GM18867 (cell line): ENCODE results near the gene GPR35.

Experiments used
- ATAC-seq: cut with Tn5 transposase; IDR thresholded peaks from one replicate; pipeline ENCODE4 v1.9.1; 2021; ENCODE audit warnings: mild to moderate bottlenecking, moderate library complexity; ENCODE audit not compliant: unreplicated experiment

Gene GPR35

DNA sequence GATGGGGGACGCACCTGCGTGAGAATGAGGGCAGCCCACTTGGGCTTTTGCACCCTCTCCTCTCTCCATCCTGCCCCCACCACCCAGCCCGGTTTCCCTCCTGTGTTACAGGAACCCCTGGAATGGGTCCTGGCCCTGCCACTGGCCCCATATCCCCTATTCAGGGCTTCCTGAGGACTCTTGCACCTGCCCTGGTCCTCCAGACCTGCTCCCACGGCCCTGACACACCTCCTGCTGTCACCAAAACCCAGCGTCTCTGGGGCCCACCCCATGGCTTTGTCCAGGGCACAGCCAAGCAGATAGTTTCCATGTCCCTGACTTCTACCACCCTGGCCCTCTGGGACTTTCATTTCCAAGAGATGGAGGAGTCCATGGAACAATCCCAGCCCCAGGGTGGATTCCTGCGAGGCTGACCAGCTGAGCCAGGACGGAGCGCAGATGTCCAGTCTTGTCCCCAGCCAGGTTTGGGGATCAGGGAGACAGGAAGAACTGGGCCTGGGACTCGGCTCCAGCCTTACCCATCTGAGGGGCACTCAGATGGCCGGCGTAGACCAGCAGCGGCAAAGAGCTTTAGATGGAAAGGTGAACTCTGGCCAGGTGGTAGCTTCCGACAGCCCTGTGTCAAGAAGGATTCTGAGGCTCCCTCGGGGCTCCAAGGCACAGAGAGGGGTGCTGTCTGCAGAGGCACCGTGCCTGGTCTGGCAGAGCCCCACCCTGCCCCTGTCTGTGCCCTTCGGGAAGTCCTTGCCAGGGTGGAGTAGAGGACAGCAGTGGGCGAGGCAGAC lies 12.0 kb downstream of the GPR35 start:
- no peak for ATAC-seq

DNA sequence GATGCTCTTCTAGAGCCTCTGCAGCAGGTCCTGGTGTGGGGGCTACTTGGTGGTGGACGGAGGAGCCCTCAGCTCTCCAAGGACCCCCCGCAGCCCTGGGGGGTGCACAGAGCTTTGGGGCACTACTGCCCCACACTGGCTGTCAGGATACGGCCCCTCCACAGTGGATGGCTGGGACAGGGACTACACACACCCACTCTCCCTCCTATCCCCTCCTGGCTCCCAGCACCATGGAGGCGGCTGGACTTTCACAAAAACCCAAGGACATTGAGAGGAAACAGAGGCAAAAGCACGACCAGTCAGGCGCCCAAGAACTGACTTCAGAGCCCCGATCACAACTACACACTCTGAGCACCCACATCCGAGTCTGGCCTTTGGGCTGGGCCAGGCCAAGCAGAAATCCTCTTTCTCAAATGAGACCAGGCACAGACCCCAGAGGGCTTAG lies 12.6 kb downstream of the GPR35 start:
- no peak for ATAC-seq

DNA sequence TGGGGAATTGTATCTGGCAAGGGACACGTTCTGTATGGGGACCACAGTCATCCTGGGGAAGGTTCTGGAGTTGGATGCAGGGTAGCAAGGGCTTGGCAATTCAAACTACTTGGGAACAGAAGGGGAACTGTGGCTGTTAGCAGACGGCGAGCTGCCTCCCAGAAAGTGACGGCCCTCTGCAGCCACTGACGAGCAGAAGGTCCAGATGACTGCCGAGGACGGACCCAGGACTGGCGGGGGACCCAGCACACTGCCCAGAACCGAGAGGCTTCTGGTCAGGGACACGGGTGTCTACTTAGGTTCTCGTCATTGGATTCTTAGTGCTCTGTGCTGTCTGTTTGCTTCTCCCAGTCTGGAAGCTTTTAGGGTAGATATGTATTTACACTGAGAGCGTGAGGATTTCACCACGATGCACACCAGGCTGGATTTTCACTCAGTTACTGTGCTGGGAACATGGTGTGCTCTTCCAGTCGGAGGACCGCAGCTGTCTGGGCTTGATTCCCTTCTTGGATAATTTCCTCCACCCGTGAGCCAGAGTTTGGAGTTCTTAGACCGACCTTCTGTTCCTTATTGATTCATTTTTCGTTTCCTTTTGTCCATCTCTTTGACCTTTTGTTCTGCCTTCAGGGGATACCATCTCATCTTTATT lies 13.4 kb downstream of the GPR35 start:
- ATAC-seq: no peak

DNA sequence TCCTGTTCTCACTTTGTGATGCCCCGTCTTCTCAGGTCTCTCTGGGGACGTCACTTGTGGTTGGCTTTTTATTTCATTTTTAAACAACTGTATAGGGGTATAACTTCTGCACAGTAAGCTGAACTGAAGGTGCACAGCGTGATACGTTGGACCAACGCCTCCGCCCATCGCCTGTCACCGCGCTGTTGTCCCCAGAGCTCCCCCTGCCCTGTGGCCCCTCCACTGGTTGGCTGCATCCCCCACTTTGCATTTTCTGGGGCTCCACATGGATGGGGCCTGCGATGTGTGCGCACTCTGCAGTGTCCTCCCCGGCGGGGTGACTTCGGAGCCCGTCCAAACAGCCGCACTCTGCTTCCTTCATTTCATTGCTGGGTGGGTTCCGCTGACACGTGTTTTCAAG lies 14.3 kb downstream of the GPR35 start:
- no peak for ATAC-seq

DNA sequence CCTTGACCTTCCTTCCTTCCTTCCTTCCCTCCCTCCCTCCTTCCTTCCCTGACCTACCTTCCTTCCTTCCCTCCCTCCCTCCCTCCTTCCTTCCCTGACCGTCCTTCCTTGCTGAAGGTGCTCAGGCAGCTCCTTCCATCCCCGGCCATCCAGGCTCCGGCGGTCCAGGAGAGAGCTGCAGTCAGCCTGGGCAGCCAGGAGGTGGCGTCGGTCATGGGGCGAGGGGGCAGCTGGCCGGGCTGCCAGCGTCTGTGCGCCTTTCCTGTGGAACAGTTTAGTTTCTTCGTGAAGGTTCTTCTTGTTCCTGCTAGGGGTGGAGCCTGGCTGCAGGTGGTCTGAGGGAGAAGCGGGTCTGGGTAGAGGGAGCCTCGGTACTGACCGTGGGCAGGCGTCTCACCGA lies 15.7 kb downstream of the GPR35 start:
- ATAC-seq: no peak

DNA sequence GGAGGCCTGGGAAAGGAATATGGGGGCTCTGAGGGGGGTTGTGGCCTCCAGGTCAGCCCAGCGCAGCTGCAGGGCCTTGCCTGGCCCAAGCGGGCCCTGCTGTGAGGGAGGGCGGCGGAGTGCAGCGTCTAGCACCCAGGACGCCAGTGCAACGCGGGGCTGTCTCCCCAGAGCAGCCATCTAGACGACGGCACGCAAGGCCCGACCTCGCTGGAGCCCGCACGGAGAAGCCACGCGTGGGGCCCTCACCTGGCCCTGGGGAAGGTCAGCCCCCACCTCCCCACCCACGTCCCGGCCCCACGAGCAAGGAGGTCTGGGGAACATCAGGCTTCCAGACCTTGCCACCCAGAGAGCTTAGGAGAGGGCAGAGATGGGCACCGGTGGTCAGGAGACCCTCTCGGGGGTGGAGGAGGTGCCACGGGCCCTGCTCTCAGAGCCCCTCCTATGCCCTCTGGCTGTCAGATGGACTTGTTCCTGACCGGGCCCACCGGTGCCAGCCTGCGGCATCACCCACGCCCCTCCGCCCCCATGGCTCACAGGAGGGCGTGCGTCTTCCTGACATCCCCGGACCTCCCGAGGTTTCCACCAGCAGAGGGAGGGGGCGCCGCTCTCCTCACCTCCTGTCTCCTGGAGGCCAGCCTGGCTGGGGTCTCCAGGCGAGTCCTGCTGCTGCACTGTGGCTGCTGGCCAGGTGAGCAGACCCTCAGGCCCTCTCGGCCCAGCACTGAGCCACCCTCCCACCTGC lies 17.0 kb downstream of the GPR35 start:
- no peak for ATAC-seq

DNA sequence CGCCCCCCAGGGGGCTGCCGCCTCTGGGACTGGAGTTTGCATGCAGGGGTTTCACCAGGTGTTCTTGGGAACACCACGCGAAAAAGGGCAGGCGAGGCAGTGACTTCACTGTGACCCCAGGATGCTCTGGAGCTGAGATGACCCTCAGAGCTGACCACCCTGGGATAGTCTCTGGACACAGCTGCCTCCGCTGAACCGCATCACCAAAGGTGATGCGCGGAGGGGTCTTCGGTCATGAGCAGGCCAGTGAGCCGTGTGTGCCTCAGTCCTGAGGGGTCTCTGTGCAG lies 17.5 kb downstream of the GPR35 start:
- ATAC-seq: no peak

DNA sequence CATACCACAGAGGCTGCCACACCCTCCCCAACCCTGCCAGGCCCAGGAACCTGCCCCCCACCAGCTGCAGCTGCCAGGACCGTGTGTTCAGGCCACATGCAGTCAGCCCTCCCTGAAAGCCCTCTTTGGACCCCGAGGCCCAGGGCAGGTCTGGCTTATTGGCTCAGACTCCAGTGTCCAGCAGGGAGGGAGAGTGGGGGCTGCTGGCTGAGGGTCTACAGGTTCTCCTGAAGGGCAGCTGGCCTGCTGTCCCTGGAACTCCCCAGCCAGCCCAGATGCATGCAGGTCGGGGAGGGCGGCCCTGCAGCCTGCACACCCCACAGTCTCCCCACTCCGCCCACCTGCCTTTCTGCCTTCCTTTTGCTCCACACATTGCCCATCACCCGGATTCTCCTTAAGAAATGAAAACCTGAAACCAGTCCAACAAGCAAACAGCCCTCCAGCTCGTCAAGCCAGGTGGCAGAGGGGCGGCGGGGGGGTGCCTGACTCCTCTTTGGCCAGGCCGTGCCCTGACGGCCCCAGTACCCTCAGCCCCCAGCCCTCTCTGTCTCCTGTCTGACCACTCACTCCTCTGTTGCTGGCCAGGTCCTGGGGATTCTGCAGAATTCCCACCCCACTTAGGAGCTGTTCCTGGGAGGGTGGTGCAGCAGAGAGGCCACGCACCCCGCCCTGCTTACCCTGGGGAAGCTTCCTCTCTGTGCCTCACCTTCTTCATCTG lies 18.0 kb downstream of the GPR35 start:
- ATAC-seq: no peak

DNA sequence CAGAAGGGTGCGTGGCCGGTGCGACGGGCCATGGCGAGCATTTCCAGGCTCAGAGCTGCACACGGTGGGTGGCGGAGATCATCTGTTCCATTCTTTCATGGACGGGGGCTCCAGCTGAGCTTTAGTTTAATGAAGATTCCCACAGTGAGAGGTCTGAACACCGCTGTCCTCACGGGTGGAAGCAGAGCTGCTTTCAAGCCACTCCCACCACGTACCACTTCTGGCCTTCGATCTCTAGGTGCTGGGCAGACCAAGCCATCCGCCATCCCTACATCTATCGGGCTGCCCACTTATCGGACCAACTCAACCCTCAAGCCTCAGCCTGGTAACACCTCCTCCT lies 18.5 kb downstream of the GPR35 start:
- no peak for ATAC-seq

DNA sequence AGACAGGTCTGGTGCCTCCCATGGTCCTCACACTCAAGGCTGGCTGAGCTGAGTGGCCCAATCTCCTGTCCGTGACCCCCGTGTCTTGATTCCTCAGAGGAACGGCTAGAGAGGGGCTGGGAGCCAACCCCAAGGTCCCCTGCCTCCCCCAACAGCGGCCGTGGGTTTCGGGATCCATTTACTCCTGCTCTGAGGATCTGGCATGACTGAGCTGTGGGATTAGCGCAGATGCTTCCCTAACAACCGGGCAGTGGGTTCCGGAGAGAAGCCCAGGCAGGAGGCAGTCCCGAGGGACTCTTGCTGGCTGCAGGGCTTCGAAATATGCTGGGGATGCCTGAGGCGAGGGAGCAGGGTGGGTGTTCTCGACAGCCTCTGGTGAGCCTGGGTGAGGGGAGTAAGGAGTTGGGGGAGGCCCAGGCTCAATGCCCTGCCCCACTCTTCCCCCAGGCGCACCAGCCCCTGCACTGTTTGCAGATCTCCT lies 18.9 kb downstream of the GPR35 start:
- ATAC-seq: no peak

DNA sequence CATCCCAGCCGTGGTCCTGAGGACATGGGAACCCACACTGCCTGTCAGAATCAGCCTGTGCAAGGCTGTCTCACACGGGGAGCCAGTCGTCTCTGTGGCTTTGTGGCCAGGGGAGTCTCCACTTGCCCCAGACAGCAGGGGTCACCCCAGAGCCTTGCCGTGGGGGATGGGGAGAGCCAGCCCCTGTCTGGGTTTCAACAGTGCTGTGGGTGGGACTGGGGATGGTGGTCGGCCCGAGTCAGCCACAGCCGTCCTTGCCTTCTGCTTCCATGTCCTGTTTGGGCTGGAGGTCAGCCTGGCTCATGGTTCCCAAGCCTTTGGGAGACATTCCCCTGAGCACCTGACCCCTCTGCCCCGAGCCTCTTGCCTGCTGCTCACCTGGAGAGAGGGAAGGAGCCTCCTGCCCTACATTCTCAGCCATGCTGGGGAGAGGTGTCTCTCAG lies 19.6 kb downstream of the GPR35 start:
- ATAC-seq: no peak

DNA sequence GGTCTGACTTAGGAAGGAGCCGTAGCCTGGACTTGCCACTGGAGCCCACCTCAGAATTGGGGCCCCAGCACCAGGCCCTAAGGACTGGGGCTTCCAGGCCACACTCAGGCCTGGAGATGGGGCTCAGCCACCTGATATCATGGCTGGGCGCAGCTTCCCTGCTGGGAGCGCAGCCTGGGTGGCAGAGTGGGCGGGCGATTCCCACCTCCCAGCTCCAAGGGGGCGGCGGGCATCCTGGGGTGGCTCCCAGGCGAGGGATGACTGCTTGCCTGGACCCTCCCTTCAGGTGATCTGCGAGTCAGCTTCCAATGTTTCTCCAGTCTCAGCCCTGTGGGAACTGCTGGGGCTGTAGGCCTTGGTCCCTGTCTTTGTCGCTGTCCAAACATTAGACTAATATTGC lies 20.1 kb downstream of the GPR35 start:
- ATAC-seq: no peak

DNA sequence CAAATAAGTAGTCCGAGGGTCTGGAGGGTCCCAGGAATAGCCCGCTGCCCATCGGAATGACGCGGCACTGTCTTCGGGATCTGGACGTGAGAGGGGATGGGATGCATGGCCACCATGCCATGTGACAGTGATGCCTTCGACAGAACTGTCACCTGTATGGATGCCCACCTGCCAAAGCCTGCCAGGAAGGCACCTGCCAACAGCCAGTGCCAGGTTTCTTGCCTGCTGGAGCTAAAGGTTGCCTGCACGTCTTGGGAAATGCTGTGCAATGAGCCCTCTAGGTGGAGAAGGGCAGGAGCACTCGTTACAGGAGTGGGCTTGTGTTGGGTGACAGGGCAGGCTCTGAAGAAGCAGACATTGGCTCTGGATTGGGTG lies 20.5 kb downstream of the GPR35 start:
- no peak for ATAC-seq

DNA sequence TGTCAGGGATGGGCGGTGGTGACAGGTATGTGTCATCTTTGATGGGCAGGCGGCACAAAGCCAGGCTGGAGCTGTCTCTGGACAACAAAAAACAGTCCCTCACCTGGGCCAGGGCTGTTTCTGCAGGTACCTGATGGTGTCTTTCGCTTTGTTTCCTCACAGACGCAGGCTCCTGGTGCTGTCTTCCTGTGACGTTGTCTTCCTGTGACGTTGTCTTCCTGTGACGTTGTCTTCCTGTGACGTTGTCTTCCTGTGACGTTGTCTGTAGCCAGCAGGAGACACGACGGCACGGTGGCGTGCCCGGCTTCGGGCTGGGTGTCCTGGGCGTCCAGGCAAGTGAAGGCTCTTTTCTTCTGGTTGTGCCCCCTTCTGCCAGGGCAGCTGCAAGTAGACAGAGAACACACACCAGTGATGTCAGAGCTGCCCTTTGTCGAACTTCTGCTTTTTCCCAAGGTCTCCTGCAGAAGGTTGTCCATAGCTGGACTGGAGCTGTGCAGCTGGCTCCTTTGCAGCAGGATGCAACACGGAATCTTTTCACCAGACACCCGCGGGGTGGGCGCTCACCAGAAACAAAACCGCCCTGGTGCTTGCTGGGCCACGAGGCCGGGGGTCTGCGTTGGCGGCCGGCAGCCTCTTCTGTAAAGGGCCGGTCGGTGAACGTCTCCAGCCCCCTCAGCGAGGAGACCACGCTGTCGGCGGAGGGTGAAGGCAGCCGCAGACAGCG lies 21.1 kb downstream of the GPR35 start:
- ATAC-seq: no peak

DNA sequence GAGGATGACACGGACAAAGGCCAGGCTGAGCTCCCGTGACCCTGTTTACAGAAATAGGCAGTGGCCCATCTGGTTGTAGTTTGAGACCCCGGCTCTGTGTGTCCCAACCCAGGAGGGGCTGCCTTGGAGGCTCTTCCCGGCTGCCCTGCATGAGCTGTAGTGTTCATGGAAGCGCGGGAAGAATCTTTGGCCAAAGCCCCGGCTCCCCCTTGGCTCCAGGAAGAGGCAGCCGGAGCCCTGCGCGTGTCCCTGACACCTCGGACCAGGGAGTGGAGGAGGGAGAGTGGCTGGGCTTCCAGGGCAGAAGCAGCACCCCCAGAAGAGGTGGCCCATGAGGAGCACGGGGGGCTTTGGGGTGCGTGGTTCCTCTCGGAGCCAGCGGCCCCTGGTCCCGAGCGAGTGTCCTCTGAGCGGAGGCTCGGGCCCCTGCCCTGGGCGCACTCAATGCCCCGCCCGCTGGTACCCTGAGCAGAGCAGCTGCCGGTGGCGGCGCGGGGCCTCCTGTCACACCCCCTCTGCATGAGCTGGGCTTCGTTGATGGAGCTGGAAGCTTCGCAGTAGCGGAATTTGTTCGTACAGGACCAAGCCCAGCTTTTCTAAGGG lies 21.7 kb downstream of the GPR35 start:
- no peak for ATAC-seq

DNA sequence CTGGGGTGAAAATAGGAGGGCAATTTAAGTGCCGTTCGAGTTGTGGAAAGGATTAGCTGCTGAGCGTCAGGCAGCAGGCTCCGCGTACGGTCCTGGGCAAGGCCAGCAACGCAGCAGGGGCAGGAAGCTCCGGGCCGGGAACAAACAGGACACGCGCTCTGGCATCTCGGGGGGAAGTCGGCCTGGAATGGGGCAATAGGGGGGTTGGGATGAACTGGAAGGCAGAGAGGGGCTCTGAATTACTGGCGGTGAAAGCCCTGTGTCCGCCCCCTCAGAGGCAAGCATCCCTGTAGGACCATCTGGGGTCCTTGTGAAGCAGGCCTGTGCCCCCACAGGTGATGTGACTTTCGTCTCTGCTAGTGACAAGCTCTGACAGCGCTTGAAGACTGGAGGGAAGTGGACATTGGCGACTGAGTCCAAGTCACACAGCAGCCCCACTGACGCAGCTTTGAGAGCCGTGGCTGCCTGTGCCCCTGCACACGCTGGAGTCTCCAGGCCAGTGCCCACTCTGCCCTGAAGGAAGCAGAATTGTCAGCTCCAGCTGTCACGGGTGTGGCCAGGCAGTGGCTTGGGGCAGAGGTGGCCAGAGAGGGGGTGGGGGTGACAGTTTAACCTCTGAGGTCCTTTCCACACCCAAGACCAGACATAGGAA lies 22.3 kb downstream of the GPR35 start:
- no peak for ATAC-seq

DNA sequence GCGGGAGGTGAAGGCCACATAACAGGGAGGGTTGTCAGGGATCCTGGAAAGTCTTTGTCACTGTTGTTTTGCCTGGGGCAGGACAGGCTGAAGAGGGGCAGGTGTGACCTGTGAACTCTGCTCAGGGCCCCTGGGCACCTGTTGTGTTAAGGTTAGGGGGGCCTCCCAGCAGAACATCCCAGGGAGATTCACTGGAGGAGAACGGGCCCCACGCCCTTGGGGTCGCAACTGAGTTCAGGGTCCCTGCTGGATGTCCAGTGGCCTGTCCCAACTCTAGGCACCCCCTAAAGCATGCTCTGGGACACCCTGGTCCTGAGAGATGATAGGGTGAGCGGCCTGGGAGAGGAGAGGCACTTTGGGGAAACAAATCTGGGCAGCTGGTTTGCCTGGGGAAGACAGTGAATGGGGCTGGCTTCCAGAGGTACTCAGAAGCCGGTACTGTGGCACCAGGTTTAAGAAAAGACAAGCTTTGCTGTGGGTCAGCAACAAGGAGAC lies 22.9 kb downstream of the GPR35 start:
- no peak for ATAC-seq

DNA sequence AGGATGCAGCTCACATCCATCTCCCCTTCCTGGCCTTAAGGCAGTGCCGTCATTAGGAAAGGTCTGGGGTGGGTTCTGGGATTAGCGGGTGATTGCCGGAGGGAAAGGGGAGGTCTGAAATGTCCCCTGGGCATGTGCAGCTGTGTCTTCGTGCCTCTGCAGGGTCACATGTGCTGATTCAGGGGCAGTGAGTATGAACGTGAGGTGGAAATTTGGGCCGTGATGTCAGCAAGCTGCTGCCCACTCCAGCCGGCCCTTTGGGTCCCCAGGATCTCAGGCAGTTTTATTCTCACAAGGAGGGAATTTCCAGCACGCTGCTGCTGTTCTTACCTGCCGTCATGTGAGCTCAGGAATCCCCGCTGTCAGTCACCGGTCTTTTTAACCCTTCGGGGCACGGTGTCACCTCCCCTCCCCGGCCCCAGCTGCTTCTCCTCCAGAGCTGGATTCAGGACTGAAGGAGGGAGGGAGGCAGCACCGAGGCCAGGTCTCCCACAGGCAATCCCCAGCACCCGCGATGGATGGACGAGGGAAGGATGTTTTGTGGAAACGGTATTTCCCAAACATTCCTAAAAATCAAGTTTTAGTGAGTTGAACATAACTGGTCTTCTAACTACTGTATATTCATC lies 23.5 kb downstream of the GPR35 start:
- ATAC-seq: no peak

DNA sequence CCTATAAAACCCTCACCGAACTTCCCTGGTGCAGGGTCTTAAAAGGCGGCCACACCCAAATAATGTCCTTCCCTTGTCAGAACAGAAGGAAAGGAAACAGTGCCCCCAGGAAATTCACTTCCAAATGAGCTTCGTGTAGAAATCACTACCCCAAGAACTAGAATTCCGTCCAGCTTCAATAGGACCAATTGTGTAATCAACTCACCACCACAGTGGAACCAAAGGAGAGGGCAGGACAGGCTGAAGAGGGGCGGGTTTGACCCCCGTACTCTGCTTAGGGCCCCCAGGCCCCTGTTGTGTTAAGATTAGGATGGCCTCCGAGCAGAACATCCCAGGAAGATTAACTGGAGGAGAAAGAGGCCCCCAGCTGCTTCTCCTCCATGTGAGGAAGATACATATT lies 24.1 kb downstream of the GPR35 start:
- ATAC-seq: no peak
